Cardiac fibroblast (primary cell): Measurements from ENCODE around the gene TMEFF2.
"Not testable (repeated sequence)": the region's sequence is repeated elsewhere in the genome, so short reads cannot be mapped to it uniquely, and the experiment has no call there.

Source experiments
- DNase-seq, 2 donors: peaks; one replicate each; pipeline versions ENCODE4 v3.0.0 to v3.0.0-alpha.2; 2010; ENCODE audit warnings: low read depth in 2 of 2
- H3K4me3 ChIP-seq, 2 donors: replicated peaks in 1 of 2; 1 replicate in 1 of 2; 2 replicates in 1 of 2; pipeline ENCODE4 v1.5.1; 2011; ENCODE audit warnings: low read depth in 2 of 2, low read length in 2 of 2, mild to moderate bottlenecking in 2 of 2, moderate library complexity in 1 of 2
- TF ChIP-seq, protein P1 (sequence below): IDR thresholded peaks from one replicate; pipeline ENCODE4 v1.5.1; 2011; ENCODE audit warnings: low read depth, mild to moderate bottlenecking, low read length, inconsistent platforms

TMEFF2 gene

DNA sequence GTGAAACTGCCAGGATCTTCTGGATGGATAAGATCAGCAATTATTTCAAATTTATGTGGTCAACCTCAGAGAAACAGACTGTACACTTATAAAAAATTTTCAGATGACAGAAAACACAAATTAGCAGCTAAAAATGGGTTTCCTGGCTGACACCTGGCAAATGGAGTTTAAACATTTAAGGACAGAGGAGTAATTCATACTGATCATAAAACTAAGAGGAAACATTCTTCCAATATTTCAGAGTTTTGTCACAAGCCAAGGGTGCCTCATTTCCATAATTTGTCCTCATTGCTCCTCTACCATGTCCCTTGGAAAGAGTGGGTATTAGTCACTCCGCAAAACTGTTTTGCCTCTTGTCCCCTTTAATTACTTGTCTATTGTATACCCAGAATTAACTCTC lies 70.2 kb downstream of the TMEFF2 start:
- TF ChIP-seq, protein P1, sequence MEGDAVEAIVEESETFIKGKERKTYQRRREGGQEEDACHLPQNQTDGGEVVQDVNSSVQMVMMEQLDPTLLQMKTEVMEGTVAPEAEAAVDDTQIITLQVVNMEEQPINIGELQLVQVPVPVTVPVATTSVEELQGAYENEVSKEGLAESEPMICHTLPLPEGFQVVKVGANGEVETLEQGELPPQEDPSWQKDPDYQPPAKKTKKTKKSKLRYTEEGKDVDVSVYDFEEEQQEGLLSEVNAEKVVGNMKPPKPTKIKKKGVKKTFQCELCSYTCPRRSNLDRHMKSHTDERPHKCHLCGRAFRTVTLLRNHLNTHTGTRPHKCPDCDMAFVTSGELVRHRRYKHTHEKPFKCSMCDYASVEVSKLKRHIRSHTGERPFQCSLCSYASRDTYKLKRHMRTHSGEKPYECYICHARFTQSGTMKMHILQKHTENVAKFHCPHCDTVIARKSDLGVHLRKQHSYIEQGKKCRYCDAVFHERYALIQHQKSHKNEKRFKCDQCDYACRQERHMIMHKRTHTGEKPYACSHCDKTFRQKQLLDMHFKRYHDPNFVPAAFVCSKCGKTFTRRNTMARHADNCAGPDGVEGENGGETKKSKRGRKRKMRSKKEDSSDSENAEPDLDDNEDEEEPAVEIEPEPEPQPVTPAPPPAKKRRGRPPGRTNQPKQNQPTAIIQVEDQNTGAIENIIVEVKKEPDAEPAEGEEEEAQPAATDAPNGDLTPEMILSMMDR, result no peak
- H3K4me3 ChIP-seq, result no peak overlapping the region
- no peak for DNase-seq

DNA sequence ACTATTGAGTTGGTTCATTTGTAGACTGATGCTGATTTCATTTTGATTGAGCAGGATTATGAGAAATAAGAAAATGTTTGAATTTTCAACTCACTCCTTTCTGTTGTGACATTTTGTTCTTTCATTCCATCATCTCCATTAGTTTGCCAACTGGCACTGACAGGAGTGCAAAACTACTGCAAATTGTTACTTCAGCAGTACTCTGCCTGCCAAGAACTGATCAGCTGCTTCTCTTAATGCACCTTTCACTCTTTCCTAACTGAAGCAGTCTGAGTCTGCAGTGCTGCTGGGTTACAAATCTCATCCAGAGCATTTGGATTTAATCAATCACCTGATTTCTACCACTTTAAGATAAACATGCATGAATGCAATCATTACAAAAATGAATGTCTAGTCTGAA lies 70.9 kb downstream of the TMEFF2 start:
- DNase-seq, result peak in 1 of 2 donors; percentile 48
- TF ChIP-seq, protein P1, result no peak
- H3K4me3 ChIP-seq, result no peak overlapping the region

DNA sequence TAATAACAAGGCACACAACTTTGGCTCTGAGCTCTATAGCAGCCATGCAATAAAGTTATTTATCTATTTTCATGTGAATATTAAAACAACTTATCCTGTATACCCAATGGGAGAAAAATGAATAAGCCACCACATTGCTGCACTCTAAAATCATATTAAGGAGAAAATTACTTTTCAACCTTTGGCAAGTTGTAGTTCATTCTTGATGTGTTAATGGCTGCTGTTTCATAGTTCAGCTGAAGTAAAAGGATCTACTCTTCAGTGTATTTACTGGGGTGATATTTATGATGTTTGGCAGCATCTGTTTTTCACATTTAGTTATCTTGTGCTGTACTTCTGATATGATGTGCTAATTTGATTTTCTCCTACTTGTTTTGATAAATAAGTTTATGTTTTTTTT lies 71.8 kb downstream of the TMEFF2 start:
- H3K4me3 ChIP-seq, result no peak overlapping the region
- DNase-seq, result no peak
- TF ChIP-seq, protein P1, result no peak

DNA sequence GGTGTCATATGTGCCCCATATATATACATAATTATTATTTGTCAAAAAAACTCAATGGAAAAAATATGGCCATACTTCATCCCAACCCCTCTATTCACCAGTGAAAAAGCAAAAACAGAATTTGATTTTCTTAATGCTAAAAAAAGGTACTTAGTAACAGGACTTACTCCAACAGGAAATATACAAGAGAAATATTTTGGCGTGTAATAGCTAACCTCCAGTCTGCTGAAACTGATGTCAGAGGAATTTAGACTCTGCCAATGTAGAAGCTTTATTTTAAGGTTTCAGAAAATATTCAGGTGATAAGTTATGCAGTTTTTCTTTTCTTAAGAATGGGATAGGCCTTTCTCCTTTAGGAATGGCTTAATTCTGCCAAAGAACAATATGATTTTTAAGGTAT lies 72.6 kb downstream of the TMEFF2 start:
- no peak overlapping the region for H3K4me3 ChIP-seq
- no peak for DNase-seq
- TF ChIP-seq, protein P1, result no peak

DNA sequence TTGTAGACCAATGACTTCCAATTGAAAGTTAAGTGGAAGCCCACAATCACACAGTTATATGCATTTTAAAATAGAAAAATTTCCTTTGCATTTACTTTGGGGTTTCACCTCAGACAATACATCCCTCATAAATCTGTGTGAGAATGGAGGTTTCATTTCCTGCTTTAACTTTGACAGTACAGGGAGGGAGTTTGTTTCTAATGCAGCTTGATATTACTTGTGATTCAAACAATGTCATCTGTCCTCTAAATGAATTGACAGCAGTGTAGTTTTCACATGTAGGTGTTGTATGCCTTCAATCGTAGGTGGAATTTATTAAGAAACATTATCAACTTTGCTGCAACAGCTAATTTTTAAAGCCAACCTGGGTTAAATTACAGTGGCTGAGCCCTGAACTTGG lies 75.2 kb downstream of the TMEFF2 start:
- no peak overlapping the region for H3K4me3 ChIP-seq
- no peak for DNase-seq
- TF ChIP-seq, protein P1, result no peak

DNA sequence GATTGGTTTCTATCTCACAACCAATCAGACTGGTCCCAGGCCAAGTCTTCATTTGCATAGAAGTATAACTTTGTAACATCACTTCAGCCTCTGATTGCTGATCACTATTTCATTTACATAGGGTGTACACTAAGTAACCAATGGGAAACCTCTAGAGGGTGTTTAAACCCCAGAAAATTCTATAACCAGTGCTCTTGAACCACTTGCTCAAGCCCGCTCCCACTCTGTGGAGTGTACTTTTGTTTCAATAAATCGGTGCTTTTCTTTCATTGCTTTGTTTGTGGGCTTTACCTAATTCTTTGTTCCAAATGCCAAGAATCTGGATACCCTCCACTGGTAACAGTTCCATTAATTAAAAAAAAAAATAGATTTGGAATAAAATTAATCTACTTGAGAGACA lies 77.0 kb downstream of the TMEFF2 start:
- DNase-seq, result no peak
- H3K4me3 ChIP-seq, result no peak overlapping the region
- TF ChIP-seq, protein P1, result no peak

DNA sequence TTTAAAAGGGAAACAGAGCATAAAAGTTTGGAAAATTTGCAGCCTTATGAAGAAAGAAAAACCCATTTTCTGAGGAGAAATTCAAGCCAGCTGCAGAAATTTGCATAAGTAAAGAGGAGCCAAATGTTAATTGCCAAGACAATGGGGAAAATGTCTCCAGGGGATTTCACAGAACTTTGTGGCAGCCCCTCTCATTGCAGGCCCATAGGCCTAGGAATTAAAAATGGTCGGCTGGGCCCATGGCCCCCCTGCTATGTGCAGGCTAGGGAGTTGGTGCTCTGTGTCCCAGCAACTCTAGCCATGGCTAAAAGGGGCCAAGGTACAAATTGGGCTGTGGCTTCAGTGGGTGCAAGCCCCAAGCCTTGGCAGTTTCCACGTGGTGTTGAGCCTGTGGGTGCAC lies 83.2 kb downstream of the TMEFF2 start:
- not testable (repeated sequence) for DNase-seq

More for the DNA sequence above, 83.2 kb downstream of the TMEFF2 start:
- H3K4me3 ChIP-seq, result not testable (repeated sequence)
